HG02763 (cell line): ENCODE results near the gene LYZL6.
"Not testable (repeated sequence)": the region's sequence is repeated elsewhere in the genome, so short reads cannot be mapped to it uniquely, and the experiment has no call there.

Experiments used
- ATAC-seq: cut with Tn5 transposase; IDR thresholded peaks from one replicate; pipeline ENCODE4 v1.9.1; 2021; ENCODE audit warnings: mild to moderate bottlenecking, moderate library complexity; ENCODE audit not compliant: unreplicated experiment

Gene LYZL6

GRCh38 chr17:35909408-35909807 lies 34.1 kb downstream of the LYZL6 start:
- ATAC-seq: no peak

GRCh38 chr17:35907691-35908090 lies 35.8 kb downstream of the LYZL6 start:
- no peak for ATAC-seq

- ATAC-seq: no peak
Measured at GRCh38 chr17:35906926-35907637, 36.4 kb downstream of the LYZL6 start.

- no peak for ATAC-seq
Measured at GRCh38 chr17:35906191-35906925, 37.2 kb downstream of the LYZL6 start.

- ATAC-seq: no peak
Measured at GRCh38 chr17:35903451-35903850, 40.1 kb downstream of the LYZL6 start.

GRCh38 chr17:35901631-35902175 lies 41.8 kb downstream of the LYZL6 start:
- ATAC-seq: no peak

GRCh38 chr17:35900708-35901480 lies 42.6 kb downstream of the LYZL6 start:
- no peak for ATAC-seq

- no peak for ATAC-seq
Measured at GRCh38 chr17:35900280-35900679, 43.2 kb downstream of the LYZL6 start.

- no peak for ATAC-seq
Measured at GRCh38 chr17:35898283-35899070, 45.0 kb downstream of the LYZL6 start.

GRCh38 chr17:35897772-35898171 lies 45.7 kb downstream of the LYZL6 start:
- not testable (repeated sequence) for ATAC-seq

GRCh38 chr17:35895636-35896587 lies 47.6 kb downstream of the LYZL6 start:
- ATAC-seq: peak; percentile 43

GRCh38 chr17:35894206-35894605 lies 49.3 kb downstream of the LYZL6 start:
- no peak for ATAC-seq

- no peak for ATAC-seq
Measured at GRCh38 chr17:35893751-35894150, 49.8 kb downstream of the LYZL6 start.

- no peak for ATAC-seq
Measured at GRCh38 chr17:35892091-35893035, 51.1 kb downstream of the LYZL6 start.

- ATAC-seq: no peak
Measured at GRCh38 chr17:35891269-35891668, 52.2 kb downstream of the LYZL6 start.

GRCh38 chr17:35890774-35891155 lies 52.7 kb downstream of the LYZL6 start:
- ATAC-seq: no peak

- no peak for ATAC-seq
Measured at GRCh38 chr17:35889818-35890773, 53.4 kb downstream of the LYZL6 start.
